Mucosa of gallbladder (tissue), 1 donor: ENCODE measurements around the gene DLG2. TPM values are rescaled to one million over a fixed set of nuclear protein-coding genes. Genes with fewer than 3 reads are reported as not detected.
"Not testable (repeated sequence)": the region's sequence is repeated elsewhere in the genome, so short reads cannot be mapped to it uniquely, and the experiment has no call there.

Source experiments
- DNase-seq: peaks from one replicate; pipeline ENCODE4 v3.0.0-alpha.2; 2020; ENCODE audit warnings: low spot score
- total RNA-seq: library from RNA; stranded (reverse); gene quantifications from one replicate; pipeline ENCODE4 v1.2.1, GENCODE V29; 2021
- donor health status: DM: no; HTN: no; CAD: no.

DLG2 gene
- total RNA-seq, 1 donor from 2014 or later: 4.4 TPM

DNA sequence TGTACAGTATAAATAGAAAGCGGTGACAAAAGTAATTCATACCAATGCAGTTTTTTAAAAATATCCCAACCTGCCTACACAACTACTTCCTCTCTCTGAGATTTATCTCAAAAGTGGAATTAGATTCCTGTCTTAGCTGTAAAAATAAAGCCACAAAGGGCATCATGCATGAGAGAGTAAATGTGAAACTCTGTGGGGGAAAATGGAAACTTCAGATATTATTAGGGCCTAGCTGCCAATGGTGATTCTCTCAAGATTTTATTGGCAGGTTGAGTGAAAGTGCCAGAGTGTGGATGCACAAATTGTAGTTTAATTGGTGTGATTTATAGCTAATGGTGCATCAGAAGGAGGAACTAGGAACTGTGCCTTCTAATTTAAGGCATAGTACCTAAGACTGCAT, 1984.0 kb downstream of the DLG2 start:
- no peak for DNase-seq

DNA sequence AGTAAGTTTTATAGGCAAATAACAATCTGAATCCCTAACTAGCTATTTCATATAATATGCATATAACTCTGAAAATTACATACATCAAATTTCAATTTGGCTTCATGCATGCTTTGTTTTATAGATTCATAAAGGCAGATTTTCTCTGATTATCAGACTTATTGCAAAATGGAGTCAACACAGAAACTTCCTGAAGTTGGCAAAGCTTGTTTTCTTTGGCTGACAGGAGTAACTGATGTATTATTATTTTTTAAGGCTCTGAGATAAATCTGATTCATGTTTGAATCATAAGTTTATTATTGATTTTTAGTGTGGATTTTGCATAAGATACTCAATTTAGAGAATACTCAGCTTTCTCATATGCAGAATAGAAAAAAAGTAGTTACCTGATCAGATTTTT, 1984.6 kb downstream of the DLG2 start:
- no peak for DNase-seq

DNA sequence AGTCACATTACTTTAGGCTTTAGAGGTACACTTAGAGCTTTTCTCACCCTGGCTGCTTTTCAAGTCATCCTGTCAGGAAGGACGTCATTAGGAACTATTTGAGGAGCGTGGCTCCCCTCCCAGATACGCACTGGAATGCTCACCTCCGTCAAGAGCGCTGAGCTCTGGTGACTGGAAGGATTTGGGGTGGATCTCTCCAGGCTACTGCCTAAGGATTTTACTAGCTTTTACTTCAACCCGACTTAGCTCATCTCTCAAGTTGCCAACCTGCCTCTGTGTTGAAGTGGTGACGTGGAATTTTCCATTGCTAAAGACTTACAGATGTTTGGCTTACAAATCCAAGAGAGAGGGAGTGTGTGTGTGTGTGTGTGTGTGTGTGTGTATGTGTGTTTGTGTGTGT, 1985.6 kb downstream of the DLG2 start:
- DNase-seq: peak; percentile 19

DNA sequence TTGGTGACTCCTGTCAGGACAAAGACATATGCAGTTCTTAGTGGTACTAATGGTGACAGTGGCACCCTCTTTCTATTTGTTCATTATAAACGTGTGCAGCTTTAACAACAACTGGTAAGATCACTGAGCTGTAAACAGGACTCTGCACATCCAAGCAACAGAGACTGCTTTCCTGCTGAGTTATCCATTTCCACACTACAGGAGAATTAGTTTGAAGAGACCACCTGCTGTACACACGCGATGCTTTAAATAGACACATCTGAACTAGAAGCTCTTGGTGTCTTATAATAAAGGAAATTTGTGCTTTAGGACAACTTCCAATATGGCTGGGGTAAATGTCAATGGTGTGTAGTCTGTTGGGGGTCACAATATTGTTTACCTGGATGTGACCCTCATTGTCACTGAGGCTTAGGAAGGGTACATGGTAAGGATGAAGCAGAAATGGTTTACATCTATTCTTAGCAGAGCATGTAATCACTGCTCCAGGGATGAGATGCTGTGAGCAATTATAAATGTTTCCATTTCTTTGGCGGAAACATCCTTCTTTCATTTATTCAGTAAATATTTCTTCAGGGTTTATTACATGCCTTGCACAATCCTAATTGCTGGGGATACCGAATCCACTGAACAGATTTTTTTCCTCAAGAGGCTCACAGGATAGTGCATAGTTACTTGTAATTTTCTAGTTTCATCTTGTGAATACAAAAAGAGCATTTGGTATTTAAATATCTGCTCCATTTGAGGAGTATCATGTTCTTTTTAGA, 1987.0 kb downstream of the DLG2 start:
- no peak for DNase-seq

DNA sequence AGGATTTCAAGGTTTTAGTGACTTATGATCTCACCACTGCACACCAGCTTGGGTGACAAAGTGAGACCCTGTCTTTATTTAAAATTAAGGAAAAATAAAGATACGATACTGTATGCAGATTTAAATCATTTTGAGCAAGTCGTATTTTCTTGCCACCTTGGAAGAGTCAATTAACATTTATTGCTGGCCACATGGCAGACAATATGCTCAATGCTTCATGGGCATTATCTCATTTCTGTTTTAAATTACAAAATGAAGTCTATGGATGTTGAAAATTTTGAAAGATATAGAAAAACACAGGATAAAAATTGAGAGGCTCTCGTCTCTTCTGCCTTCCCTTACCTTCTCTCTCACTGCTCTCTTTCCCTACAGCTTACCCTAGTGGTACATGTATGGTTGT, 1992.0 kb downstream of the DLG2 start:
- no peak for DNase-seq

DNA sequence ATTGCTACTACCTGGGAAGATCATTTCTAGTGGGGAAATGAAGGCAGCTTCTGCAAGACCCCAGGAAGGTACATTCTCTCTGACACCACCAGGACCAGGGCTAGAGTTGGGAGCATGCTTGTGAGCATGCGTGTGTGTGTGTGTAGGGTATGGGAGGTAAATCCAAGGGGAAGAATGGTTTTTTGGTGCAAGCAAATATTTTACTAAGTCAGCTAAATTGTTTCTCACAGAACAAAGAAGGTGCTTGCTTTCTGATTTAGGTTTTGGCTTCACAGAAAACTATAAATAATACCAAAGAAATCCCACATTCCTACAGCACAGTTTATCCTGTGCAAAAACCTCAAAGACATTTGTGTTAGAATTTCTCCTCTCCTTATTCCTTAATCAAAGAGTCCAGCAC, 1996.9 kb downstream of the DLG2 start:
- no peak for DNase-seq

DNA sequence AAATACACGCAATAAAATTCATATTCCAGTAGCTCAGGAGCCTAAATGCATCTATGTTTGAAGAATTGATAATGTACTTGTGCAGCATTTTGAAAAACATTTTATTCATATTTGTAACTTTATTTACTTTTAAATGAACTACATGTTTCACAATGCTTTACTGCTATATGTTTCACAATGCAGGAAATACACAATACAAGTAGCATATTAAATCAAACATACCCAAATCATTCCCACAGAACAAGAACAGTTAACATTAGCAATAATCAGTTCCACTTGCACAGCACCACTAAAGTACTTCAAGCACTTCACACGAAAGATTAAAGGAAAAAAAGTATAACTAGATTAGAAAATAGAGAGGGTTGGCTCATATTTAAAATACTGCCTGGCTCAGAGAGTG, 1997.4 kb downstream of the DLG2 start:
- DNase-seq: no peak

DNA sequence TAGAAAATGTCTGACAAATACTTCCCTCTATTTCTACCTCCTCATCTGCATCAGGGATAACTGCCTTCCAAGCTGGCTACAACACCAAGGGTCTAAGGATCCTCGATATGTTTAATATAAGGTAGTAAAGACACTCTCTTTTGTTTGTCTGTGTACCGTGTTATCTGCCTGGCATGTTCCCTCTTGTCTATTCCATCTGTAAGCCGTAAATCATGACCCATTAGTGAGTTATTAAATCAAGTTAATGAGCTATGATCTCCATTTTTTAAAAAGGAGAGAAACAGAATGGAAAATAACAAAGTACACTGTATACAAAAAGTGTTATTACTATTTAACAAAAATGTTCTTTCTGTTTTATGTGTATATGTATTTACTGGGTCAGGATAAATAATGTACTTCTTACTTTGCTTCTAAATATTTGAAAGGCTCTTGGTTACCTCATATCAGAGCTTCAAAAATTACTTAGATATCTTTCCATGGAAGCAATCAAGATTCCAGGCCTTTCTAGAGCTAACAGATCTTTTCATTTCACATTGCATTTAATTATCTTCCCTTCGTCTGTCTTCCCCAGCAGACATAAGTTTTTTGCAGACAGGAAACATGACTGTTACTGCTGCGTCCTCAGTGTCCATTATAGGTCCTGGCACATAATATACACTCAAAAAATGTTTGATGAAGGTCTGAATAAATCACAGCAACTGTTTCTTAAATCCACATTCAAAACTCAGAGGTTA, 1998.4 kb downstream of the DLG2 start:
- DNase-seq: no peak

DNA sequence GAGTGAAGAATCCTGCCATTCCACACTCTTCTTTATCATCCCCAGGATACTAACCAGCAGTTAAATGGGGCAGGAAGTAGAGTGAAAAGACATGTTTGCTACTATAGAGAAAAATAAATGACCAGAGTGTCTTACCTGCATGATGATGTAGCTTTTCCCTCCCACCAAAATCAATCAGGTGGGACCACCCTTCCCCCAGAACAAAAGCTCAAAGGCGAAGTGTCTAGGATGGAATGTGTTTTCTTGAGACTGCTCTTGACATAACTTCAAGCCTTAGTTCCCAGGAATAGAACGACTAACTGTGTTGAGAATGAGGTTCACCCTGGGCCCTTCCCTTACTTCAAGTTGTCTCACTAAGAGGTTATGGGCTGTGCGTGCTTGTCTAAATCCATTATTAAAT, 2001.8 kb downstream of the DLG2 start:
- no peak for DNase-seq

DNA sequence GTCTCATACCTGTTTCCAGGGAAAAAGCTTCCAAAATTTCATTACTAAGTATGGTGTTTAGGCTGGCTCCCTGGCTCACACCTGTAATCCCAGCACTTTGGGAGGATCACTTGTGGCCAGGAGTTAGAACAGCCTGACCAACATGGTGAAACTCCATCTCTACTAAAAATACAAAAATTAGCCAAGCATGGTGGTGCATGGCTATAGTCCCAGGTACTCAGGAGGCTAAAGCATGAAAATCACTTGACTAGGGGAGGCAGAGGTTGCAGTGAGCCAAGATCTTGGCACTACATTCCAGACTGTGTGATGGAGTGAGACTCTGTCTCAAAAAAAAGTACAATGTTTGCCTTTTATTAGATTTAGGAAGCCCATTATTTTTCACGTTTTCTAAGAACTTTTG, 2009.5 kb downstream of the DLG2 start:
- DNase-seq: no peak

DNA sequence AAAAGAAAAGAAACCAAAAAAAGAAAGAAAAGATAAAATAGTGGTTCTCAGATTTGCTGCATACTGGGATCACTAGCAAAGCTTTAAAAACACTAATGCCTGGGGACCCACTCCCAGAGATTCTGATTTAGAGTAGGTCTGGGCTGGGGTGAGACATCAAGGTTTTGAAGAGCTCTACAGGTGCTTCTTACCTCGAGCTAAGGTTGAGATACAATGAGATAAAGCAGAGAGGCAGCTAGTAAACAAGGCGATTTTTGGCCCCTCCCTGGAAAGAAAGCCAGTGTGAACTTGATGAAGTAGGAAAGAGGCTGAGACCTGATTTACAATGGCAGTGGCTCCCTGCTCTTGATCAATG, 2013.4 kb downstream of the DLG2 start:
- no peak for DNase-seq

DNA sequence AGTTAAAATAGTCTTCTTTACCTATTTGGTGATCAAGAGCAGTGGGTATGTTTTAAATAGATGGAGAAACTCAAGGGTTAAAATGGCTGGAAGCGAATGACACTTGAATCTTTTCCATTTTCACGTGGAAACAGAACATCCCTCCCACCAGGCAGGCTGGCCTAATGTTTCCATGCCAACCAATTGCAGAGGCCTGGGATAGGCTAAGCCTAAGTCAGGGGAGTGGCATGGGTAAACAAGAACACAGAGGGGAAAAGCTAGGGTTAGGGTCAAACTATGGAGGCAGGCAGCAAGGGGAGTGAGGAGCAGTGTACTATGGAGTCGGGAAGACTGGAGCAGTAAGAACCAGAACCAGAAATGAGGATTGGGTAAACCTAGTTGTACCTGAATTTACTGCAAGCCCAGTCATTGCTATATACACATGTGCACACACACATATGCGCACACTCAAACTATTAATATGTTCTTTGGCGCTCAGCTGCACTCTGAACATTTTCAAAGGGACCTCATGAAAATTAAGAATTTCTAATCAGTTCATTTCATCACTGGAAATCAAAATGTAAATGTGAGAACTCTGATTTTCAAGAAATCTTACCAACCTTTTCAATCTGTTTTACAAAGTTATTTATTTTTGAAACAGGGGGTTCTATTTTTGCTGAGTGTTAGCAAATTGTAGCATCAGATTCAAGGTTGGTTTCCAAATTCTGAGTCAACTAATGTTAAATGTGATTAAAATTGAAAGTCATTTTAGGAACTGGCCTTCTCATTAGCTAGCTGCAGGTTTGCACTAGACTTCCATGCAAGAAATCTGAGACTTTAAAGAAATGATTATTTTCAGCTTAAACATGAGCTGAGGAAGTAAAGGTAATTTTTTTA, 2014.0 kb downstream of the DLG2 start:
- DNase-seq: no peak

DNA sequence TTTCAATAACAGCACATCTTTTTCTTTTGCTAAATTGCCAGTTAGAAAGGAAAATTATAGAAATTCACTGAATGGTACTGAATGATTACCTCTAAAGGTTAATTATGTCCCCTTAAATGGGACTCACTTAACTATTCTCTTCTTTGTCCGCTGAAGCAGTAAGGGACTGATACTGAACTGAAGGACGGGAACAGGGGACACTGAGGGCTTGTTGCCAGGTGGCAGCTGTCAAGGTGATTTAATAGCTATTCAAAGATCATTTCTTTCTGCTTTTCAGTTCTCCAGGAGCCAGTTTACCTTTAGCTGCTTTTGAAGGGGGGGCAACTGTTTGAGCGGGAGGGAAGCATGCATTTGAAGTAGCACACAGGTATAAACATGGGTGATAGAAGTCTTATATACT, 2015.5 kb downstream of the DLG2 start:
- DNase-seq: no peak

DNA sequence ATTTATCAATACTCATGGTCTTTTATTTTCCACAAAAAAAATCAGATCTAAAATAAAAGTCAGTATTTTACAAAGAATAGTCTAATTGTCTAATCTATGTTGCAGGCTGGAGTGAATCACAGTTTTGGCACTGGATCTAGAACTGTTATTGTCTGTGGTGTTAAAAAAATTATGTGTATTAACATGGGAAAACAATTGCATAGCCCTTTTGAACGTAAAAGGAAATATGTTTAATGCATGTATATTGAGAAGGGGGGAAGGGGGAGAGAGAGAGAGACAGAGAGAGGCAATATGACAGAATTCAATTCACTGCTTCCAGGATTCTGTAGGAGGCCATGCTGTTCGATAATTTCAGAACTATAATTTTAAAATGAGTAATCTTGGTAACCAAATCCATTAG, 2016.1 kb downstream of the DLG2 start:
- DNase-seq: no peak

DNA sequence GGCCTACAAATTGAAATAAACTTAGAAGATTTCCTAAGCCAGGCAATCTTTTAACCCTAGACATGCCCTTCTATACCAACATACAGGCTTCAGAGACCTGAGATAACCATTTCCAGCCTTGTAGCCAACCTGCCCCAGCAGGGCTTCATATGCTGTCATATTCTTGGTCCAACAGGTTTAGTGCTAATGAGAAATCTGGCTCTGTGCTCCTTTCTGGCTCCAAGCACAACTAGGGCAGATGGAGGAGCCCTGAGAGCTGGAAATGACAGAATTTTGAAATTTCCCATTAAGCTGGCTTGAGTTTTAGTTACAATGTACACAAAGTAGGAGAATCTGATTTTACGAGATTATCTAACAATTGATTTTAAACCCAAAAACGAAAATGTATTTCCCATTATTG, 2018.0 kb downstream of the DLG2 start:
- no peak for DNase-seq

DNA sequence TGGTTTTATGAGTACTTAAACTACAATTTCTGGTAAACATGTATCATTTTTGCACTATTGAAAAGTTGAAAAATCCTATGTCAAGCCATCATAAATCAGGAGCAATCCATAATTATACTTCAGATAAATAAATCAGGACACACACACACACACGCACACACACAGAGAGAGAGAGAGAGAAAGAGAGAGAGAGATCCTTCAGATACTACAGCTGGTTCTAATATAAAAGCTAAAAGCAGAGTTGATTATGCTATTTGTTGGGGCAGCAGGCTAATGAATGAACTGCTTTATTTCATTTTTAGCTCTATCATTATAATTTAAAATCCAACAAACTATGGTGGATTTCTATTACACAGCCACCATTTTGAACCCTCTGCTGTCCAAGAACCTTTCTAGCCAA, 2018.6 kb downstream of the DLG2 start:
- no peak for DNase-seq

DNA sequence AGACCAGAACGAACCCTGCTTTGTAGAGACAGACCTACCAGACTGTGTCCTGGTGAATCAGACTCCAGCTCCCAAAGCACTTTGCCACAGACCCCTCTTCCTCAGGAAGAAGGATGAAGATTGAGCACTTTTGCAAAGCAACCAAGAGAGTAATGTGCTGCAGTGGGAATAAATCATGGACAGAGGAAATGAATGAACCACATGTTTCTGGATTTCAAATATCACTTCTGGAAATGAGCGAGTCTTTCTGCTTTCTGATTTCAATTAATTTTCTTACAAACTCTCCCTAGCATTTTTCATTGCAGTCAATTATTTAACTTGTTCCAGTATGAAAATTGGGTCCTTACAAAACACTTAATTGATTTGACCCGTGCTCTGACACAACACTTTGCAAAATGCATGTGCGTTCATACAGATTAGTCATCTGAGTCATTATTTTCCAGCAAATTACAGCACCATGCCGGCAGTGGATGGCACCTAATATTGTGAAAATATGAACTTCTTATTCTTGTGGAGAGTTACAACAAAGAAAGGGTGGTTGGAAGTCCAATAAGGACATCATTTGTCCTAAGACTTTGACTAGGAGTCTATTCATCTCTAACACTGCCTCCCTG, 2025.1 kb downstream of the DLG2 start:
- DNase-seq: no peak

DNA sequence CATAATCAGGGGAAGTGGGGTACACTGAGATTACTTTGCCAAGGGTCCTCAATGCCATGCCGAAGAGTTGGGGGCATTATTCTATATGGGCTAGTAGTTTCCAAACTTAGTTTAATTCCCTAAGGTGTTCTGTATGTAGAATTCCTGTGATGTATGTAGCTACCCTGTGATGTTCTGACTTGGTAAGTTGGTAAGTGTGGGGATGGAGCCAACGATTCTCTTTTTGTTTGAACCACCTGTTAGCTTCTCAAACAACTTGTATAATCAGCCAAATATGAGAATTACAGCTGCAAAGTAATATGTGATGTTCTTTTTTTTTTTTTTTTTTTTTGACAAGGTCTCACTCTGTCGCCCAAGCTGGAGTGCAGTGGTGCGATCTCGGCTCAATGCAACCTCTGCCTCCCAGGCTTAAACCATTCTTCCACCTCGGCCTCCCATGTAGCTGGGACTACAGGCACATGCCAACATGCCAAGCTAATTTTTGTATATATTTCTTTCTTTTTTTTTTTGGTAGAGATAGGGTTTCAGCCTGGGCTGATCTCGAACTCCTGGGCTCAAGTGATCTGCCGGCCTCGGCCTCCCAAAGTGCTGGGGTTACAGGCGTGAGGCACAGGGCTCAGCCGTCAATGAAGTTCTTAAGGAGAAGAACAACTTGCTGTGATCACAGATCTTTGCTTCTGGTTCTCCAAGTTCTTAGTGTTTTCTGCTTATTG, 2025.8 kb downstream of the DLG2 start:
- DNase-seq: no peak

DNA sequence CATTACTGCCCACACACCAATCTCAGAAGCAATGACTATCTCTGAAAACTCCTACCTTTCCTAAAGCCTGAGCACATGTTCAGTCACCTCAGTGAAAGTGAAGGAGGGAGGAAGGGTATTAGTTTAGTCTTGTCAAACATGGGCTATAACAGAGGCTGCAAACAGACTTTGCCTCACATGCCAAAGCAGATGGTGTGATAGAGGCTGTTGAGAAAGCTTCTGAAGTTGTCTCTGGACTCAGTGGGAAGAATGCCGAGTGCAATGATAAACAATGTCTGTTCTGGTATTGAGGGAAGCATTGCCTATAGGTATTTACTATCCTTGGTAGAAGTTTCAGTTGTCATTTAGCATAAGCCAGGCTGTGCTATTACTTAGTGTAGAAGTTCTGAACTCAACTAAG, 2026.5 kb downstream of the DLG2 start:
- DNase-seq: no peak

DNA sequence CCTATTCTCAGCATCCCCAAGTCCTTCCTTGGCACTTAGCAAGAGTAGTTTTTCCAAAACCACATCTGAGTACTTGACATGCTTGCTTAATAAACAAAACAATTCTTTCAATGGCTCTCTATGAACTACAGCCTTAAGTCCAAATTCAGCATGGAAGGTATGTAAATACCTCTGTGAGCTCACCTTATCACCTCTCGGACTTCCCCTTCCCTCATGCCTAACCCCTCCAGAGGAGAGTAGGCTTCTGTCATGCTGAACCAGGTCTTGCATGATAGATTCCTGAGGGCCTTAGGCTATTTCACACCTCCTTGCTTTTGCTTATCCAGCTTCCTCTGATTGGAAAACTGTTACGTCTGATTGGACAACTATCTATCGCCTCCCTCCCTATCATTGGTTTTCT, 2028.1 kb downstream of the DLG2 start:
- no peak for DNase-seq

DNA sequence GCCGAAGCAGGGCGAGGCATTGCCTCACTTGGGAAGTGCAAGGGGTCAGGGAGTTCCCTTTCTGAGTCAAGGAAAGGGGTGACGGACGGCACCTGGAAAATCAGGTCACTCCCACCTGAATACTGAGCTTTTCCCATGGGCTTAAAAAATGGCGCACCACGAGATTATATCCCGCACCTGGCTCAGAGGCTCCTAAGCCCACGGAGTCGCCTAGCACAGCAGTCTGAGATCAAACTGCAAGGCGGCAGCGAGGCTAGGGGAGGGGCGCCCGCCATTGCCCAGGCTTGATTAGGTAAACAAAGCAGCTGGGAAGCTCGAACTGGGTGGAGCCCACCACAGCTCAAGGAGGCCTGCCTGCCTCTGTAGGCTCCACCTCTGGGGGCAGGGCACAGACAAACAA, 2039.3 kb downstream of the DLG2 start:
- DNase-seq: not testable (repeated sequence)
